ENCODE results near the gene TMEM187.

DNA sequence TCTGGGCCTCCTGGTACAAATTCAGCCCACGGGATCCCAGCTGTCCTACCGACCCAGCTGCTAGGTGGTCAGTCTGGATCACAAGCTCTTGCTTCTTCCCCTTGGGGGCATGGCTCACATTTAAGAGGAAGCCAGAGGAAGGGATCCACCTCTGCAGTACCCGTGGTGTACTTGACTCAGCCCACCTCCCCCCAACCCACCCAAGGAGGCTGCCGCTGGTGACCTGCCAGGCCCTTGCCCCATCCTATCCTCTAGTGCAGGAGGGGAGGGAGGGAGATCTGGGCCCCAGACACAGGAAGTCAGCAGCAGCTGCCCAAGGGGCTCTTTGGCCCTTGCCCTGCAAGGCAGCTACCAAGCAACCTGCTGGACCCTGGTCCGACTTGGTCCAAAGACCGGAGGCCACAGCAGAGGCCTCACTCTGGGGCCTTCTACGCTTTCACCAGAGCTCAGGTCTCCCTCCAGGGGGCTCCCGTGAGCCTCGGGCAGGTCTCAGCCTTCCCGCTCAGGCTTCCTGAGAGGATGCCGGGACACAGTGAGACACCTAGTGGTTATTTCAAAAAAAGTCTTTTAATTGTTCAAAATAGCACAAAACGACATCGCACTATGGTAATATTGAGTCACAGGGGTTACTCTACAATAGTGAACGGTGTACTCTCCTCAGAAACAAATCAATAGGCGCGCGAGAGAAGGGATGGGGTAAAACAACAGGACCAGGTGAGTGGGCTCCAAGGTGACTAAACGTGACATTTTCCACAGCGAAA lies 25.4 kb upstream of the TMEM187 start:
- TF ChIP-seq, protein P1, sequence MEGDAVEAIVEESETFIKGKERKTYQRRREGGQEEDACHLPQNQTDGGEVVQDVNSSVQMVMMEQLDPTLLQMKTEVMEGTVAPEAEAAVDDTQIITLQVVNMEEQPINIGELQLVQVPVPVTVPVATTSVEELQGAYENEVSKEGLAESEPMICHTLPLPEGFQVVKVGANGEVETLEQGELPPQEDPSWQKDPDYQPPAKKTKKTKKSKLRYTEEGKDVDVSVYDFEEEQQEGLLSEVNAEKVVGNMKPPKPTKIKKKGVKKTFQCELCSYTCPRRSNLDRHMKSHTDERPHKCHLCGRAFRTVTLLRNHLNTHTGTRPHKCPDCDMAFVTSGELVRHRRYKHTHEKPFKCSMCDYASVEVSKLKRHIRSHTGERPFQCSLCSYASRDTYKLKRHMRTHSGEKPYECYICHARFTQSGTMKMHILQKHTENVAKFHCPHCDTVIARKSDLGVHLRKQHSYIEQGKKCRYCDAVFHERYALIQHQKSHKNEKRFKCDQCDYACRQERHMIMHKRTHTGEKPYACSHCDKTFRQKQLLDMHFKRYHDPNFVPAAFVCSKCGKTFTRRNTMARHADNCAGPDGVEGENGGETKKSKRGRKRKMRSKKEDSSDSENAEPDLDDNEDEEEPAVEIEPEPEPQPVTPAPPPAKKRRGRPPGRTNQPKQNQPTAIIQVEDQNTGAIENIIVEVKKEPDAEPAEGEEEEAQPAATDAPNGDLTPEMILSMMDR (IDR thresholded peaks at IDR 0.05; ENCODE audit: insufficient read depth, low read depth, low read length) = peak; percentile 61
- TF ChIP-seq EZH2 (IDR thresholded peaks at IDR 0.05; ENCODE audit: insufficient read depth, low read length) = no peak
